ENCODE data around the gene IGF2R.

DNA sequence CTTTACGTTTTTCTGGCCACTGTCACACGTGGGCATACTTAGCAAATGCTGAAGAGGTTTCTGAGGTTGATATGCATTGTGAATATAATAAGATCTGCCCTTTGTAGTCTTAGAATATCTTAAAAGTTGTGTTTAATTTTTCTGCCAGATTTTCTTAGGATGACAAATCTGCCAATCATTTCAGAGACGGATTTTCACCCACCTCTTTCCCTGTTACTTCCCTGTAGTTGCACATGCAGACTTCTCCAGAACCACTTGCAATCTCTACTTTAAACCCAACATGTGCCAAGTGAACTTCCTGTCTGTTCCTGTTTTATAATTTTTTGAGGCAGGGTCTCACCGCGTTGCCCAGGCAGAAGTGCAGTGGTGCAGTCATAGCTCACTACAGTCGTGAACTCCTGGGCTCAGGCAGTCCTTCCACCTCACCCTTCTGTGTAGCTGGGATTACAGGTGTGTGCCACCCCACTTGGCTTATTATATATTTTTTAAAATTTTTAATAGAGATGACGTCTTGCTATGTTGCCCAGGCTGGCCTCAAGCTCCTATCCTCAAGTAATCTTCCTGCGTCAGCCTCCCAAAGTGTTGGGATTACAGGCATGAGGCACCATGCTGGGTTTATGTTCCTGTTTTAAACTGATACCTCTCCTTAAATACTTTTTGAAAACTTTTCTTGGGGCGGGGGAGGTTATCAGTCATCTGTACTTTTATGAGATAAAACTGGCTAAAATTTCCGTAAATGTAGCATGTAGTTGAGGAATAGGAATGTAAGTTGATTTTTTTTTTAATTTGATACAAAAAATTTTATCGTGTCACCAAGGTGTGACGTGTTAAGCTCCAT is 2.7 kb downstream of the IGF2R start:
- TF ChIP-seq EZH2phosphoT487 (IDR thresholded peaks at IDR 0.05; ENCODE audit: low read depth, severe bottlenecking, unreplicated experiment) (no peak), EZH2 (IDR thresholded peaks at IDR 0.05; ENCODE audit: borderline replicate concordance) (no peak)
- TF ChIP-seq, protein P1, sequence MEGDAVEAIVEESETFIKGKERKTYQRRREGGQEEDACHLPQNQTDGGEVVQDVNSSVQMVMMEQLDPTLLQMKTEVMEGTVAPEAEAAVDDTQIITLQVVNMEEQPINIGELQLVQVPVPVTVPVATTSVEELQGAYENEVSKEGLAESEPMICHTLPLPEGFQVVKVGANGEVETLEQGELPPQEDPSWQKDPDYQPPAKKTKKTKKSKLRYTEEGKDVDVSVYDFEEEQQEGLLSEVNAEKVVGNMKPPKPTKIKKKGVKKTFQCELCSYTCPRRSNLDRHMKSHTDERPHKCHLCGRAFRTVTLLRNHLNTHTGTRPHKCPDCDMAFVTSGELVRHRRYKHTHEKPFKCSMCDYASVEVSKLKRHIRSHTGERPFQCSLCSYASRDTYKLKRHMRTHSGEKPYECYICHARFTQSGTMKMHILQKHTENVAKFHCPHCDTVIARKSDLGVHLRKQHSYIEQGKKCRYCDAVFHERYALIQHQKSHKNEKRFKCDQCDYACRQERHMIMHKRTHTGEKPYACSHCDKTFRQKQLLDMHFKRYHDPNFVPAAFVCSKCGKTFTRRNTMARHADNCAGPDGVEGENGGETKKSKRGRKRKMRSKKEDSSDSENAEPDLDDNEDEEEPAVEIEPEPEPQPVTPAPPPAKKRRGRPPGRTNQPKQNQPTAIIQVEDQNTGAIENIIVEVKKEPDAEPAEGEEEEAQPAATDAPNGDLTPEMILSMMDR (IDR thresholded peaks at IDR 0.05; ENCODE audit: poor library complexity) = no peak
